GM19463 (cell line): ENCODE measurements around the gene PIBF1.
A peak's percentile ranks its signal among the peaks of the same experiment; 100 is the strongest.
"Not testable (repeated sequence)": the region's sequence is repeated elsewhere in the genome, so short reads cannot be mapped to it uniquely, and the experiment has no call there.

ENCODE experiments used
- ATAC-seq: cut with Tn5 transposase; IDR thresholded peaks from one replicate; pipeline ENCODE4 v1.9.1; 2021; ENCODE audit warnings: mild to moderate bottlenecking, moderate library complexity; ENCODE audit not compliant: unreplicated experiment

Gene PIBF1

DNA sequence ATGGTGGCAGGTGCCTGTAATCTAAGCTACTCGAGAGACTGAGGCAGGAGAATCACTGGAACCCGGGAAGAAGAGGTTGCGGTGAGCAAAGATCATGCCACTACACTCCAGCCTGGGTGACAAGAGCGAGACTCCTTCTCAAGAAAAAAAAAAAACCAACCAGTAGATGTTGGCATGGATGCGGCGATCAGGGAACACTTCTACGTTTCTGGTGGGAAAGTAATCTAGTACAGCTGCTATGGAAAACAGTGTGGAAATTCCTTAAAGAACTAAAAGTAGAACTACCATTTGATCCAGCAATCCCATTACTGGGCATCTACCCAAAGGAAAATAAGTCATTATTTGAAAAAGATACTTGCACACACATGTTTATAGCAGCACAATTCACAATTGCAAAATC is 119.6 kb downstream of the PIBF1 start:
- not testable (repeated sequence) for ATAC-seq

DNA sequence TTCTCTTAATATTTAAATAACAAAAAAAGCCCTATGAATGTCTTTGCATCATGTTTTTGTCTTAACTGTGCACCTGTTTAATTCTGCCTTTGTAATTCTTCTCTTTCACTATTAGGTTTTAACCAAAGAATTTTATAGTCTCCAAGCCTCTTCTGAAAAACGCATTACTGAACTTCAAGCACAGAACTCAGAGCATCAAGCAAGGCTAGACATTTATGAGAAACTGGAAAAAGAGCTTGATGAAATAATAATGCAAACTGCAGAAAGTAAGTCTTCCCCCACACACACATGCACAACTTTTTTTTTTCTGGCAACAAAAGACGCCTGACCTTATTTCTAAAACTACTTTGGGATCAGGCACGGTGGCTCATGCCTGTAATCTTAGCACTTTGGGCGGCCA is 126.5 kb downstream of the PIBF1 start:
- ATAC-seq = no peak

DNA sequence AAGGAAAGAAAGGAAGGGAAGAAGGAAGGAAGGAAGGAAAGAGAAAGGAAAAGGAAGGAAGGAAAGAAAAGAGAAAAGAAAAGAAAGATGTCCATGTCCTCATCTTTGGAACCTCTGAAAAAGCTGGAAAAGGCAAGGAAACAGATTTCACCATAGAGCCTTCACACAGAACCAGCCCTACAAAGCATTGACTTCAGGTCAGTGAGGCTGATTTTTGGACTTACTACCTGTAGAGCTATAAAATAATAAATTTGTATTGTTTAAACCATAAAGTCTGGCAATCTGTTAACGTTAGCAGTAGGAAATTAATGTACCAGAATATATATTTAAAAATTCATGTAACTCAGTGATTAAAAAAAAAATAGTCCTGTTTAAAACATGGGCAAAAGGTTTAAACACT is 130.0 kb downstream of the PIBF1 start:
- ATAC-seq = no peak

DNA sequence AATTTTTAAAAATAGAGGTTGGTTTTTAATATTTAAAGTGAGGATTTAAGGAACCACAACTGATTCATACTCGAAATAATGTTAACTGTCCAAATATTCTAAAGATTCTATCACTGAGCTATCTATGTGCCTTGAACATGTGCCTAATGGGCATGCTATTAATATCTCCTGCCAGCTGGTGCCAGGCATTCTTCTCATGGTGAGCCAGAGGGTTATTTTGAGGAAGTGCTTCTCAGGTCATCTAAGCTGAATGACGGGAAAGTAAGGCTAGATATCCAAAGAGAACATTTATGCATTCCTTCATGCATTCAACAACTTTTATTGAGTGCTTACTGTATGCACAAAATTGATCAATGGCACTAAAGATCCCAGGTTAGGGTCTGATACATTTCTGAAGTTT is 138.2 kb downstream of the PIBF1 start:
- ATAC-seq = no peak

DNA sequence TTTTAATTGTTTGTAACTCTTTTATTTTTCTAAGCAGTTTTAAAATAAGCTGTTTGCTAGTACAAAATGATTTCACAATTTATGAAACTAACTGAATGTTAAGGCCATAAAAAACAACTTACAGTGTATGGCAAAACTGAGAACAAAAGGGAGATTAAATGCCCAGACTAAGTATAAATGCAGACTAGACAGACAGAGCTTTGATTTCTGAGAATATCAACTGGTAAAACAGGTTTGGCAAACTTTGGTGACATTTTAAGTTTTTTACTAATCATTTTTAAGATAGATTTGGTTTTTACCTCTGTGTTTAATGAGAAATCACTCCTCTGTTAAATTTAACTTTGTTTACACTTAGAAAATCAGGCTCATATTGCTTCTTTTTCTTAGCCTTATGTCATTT is 149.4 kb downstream of the PIBF1 start:
- no peak for ATAC-seq

DNA sequence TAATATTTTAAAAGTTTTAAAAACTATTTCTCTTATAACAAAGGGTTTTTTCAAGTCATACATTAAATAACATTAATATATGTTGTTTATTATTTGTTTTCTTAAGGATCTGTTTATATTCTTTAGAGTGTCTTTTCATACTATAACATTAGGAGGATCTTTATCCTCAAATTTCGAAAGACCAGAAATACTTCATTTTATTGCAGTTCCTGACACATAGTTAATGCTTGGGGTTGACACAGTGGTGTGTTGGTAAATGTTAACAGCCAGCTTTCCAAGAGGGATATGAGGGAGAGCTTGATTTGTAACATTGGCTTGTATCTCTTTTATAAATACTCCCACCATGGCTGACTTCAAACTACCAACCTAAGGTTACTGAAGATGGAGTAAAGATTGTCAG is 150.3 kb downstream of the PIBF1 start:
- ATAC-seq = no peak

DNA sequence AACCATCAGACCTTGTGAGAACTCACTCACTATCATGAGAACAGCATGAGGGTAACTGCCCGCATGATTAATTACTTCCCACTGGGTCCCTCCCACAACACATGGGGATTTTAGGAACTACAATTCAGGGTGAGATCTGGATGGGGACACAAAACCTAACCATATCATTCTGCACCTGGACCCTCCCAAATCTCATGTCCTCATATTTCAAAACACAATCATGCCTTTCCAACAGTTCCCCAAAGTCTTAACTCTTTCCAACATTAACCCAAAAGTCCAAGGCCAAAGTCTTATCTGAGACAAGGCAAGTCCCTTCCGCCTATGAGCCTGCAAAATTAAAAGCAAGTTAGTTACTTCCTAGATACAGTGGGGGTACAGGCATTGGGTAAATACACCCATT is 164.3 kb downstream of the PIBF1 start:
- not testable (repeated sequence) for ATAC-seq

DNA sequence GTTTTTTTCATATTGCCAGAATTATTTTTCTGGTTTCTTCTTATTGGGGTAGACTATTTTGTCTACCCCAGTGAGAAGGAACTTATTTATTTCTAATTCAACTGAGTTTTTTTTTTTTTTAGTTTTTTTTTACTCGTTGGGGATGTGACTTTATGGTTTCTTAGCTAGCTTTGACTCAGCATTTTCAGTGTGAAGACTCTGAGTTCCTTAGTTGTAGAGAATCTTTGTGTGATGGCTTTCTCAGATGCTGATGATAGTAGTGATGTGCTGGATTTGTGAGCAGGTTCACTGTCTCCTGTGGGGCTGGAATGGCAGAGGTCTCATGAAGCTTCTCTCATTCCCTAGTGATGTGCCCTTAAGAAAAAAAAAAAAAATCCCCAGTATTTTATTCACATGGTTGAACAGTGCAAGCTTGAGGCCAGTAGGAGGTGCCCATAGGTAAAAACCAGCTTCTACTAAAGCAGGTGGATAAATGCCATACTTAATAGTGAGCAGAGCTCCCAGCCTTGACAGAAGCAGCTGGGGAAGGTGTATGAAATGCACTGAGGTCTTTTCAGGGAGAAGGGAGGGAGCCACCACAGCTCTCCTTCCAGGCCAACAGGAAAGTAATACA is 170.7 kb downstream of the PIBF1 start:
- ATAC-seq = no peak

DNA sequence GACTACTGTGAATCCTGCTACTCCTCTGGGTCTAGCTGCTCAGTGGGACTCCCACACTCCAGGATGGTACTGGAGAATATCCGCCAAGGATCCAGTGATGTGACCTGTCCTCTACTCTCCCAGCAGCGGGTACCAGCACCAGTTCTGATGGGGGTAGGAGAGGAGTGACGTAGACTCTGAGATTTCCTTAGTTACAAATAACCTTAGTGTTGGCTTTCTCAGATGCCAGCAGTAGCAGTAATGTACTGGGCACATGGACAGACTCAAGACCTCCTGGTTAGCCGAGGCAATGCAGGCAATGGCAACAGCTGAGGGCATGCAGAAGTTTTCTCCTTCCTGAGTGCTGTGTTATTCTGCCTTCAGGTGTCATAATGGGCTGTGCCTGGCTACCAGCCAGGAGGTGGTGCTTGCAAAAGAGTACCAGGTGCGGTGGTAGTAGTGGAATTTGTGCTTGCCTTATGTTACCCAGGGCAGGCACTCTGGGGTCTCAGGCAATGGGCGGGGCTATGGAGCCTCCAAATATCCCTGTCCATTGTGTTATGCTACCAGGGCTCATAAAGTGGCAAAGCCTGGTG is 171.5 kb downstream of the PIBF1 start:
- no peak for ATAC-seq

DNA sequence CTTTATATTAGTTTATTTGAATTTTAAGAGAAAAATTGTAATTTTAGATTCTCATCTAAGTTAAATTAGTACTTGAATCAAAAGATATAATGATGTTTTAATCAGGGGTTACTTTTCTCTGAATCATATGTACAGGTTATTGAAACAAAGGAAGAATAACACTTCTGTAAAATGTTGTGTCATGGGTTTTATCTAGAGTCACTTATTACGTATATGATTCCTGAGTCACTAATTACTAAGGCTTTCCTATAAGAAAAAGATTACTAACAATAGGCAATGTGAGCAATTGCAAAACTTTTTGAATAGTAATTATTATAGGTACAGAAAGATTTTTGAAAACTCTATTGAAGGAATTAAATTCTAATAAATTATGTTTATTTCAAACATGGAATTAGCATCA is 177.7 kb downstream of the PIBF1 start:
- no peak for ATAC-seq

DNA sequence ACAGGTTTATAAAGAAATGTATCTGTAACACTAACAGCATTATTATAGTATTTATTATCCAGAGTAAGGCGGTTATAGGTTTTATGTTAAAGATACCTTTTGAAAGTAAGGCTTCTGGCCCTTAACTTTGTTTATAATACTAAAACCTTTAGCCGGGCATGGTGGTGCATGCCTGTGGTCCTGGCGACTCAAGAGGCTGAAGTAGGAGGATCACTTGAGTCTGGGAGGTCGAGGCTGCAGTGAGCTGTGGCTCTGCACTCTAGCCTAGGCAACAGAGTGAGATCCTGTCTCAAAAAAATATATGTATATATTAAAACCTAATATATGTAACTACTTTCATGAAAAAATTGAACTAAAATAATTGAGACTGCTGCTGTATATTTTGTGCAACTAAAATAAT is 178.2 kb downstream of the PIBF1 start:
- ATAC-seq = no peak

DNA sequence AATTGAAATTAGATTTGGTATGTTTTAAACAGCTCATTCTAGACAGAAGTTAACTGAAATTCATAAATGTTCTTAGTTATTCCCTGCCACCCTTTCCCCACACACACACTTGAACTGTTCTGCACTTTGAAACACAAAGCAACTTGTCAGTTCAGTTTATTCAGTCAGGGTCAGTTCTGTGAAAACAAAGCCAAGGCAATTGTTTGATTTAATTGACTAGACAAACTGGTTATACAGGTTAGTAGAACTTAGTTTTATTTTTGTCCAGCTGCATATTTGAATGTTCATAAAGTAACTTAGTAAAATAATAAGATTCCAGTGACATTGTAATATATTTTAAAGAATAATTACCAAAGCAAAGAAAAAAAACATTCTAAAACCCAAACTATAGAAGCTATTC is 178.6 kb downstream of the PIBF1 start:
- no peak for ATAC-seq

DNA sequence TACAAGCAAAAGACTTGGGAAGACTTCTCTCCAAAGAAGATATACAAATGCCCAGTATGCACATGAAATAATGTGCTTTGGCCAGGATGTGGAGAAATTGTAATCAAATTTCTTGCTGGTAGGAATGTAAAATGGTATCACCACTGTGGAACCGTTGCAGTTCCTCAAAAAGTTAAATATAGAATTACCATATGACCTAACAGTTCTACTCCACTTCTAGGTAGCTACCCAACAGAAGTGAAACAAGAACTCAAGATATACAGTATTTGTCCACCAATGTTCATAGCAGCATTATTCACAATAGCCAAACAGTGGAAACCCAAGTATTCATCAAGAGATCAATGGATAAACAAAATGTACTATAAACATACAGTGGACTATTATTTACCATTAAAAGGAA is 181.8 kb downstream of the PIBF1 start:
- no peak for ATAC-seq

DNA sequence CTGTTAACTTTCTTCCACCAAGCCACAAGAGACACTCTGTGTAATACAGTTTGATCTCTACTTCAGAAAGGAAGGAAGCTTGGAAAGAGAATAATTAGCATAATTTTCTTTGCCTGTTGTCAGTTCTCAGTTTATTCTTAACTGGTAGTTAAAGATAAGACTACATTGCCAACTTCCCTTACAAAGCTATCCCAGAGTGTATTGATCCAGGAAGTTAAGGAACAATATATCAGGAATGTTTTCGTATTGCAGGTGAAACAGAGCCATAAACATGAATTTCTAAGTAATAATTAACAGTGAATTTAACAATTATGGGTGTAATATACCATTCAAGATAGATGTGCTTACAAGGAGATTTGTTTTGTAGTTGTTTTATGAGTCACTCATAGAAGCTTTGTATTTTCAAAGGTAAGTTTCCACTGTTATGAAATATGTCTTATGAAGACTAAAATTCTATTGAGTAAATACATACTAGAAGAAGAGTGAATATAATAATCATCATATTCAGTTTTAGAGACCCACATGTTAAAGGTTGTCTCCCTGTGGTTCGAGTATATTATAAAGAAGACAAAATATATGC is 188.5 kb downstream of the PIBF1 start:
- no peak for ATAC-seq

DNA sequence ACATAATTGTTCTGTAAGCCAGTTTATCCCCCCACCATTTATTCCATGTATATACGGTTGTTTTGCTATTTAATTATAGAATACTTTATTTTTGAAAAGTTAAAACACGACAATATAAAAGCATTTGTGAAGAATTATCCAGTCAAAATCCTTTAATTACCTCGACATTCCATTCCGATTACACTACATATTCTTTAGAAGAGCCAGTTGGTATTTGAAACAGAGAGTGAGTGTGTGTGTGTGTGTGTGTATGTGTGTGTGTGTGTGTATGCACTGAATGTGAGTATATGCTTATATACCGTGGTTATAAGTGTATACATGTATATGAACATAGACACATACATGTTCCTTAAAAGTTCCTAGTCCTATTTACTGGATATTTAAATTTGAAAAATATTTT is 189.0 kb downstream of the PIBF1 start:
- ATAC-seq = no peak

DNA sequence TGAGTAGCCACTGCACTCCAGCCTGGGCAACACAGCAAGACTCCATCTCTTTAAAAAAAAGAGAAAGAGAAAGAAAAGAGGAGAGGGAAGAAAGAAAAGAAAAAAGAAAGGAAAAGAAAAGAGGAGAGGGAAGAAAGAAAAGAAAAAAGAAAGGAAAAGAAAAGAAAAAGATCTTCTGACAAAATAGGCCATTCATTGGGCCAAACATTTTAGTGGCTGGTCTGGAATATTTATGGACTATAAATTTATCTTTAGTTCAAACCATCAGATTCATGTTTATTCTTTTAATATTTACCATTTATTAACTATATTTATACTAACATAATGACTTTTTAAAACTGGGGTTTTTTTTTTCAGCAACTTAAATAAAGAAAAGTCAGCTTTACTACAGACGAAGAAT is 191.3 kb downstream of the PIBF1 start:
- no peak for ATAC-seq

DNA sequence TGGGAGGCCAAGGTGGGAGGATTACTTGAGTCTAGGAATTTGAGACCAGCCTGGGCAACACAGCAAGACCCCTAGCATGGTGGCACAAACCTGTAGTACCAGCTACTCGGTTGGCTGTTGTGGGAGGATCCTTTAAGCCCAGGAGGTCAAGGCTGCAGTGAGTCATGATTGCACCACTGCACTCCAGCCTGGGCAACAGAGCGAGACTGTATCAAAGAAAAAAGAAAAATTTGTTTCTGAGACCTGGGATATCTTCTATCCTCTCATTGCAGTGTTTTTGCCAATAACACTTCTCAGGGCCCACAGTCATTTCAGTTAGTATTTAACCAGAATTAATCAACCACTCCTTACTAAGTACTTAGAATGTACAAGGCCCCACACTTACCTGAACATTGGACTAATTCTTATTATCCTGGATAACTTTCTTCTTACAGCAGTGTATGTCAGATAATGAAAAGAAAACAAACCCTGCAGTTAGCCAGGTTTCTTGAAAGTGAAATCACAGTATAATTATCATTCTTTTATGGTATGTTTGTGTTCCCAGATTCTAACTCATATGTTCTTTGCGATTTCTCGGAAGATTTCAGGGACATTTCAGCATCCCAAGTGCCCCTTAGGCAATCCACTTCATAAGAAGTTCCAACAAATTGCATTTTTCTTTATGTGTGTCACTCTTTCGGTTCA is 201.3 kb downstream of the PIBF1 start:
- ATAC-seq = no peak

DNA sequence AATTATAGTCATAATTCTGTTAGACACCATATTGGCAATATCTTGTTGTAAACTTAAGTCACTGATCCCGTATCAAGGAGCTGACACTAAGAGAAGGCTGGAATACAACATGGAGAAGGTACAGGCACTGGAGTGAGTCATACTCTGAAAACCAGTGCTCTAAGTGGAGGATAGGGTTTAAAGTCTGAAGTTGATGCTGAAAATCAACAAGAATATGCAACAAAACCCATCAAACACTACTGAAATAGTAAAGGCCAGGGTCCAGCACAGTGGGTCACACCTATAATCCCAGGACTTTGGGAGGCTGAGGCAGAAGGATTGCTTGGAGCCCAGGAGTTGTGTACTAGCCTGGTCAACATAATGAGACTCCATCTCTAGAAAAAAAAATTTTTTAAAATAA is 203.7 kb downstream of the PIBF1 start:
- ATAC-seq = no peak

DNA sequence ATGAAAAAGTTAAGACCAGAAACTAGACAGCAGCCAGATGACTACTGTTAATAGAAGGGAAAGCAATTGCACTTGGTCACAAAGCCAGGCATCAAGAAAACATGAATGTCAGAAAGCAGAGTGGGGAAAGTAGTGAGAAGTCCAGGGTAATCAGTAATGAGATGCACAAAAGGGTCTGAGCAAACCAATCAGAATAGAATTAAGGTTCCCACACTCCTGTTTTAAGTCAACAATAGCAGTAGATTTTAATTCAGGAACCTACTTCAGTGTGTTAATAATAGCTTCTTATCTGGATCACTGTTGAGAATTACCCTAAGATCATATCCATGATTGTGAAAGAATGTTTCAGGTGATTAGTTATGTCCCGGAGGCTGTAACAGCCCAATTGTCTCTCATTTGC is 204.3 kb downstream of the PIBF1 start:
- no peak for ATAC-seq

DNA sequence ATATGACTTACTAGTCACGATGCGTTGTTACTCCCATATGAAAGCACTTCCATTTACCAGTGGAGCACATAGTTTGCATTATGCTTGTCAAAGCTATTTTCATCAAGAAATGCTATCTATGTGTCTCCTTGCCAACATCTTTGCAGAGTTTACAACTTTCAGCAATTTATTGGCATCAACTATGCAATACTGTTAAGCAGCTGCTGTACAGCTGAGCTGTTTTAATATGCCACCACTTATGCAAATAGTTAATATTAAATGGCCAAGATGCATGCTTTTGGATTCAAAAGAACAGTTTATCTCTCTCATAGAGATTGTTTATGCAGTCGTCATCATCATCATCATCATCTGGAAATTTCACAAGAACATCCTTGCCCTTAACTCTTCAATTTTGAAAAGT is 209.0 kb downstream of the PIBF1 start:
- no peak for ATAC-seq

DNA sequence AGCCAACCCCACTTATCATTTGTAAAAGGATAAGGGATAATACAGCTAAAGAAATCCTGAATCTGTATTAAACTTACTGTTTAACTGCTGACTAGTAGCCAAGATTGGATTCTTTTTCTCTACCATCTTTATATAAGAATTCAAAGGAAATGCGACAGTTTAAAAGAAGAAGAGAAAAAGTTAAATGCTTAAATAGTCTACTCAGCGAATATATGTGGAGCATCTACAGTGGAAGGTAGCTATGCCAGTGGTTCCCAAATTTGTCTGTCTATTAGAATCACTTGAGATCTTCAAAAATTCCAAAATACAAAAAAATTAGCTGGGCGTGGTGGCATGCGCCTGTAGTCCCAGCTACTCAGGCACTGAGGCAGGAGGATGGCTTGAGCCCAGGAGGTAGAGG is 216.1 kb downstream of the PIBF1 start:
- ATAC-seq = no peak

DNA sequence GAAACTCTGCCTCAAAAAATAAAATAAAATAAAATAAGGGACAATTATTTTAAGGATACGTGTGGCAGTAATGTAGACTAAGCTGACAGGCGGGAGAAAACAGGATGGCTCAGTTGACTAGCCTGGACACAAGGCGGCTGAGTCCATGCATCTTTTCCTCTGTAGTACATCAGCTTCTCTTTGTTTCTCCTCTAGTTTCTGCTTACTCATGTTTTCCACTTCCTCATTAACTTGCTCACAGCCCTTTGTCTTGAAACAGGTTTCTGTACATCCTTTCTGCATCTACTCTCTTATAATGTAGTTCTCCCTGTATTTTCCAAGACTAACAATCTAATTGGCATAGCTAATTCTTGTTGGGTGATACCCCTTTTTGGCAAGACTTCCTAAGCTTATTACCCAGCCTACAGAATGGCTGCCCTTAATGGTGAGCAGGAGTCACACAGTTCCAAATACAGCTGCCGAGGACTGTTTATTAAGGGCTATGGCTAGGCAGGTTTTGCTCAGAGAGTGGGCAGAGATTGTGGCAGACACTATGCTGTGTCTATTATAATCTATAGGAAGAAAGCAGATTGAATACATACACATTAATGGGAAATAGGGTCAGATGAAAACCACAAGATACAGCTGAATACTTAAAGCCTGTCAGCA is 218.2 kb downstream of the PIBF1 start:
- ATAC-seq = peak; percentile 81
